ENCODE results near the gene MAGEB17. TPM values are rescaled to one million over a fixed set of nuclear protein-coding genes. Genes with fewer than 3 reads are reported as not detected.
"Not testable (repeated sequence)": the region's sequence is repeated elsewhere in the genome, so short reads cannot be mapped to it uniquely, and the experiment has no call there.

Gene MAGEB17
- total RNA-seq, 4 donors from 2014 or later = not detected

- Histone ChIP-seq H3K9me3 (no peaks in the 10 kb centered on the region), H3K36me3 (no peaks in the 10 kb centered on the region), H3K27me3 (no peaks in the 10 kb centered on the region), H3K4me3 (no peak overlapping the region), H3K27ac (no peak overlapping the region), H3K4me1 (no peaks in the 10 kb centered on the region)
- TF ChIP-seq POLR2A (IDR thresholded peaks at IDR 0.05) = no peak
- TF ChIP-seq, protein P1, sequence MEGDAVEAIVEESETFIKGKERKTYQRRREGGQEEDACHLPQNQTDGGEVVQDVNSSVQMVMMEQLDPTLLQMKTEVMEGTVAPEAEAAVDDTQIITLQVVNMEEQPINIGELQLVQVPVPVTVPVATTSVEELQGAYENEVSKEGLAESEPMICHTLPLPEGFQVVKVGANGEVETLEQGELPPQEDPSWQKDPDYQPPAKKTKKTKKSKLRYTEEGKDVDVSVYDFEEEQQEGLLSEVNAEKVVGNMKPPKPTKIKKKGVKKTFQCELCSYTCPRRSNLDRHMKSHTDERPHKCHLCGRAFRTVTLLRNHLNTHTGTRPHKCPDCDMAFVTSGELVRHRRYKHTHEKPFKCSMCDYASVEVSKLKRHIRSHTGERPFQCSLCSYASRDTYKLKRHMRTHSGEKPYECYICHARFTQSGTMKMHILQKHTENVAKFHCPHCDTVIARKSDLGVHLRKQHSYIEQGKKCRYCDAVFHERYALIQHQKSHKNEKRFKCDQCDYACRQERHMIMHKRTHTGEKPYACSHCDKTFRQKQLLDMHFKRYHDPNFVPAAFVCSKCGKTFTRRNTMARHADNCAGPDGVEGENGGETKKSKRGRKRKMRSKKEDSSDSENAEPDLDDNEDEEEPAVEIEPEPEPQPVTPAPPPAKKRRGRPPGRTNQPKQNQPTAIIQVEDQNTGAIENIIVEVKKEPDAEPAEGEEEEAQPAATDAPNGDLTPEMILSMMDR (IDR thresholded peaks at IDR 0.05) = no peak
- no peak for DNase-seq
- WGBS, 2 donors = 74 to 86% methylated on average over 5 of the region's 5 CpGs
- intact Hi-C loops (cut with DNase I) = no loop called here
Observed at GRCh38 chrX:16156692-16157331, 10.5 kb upstream of the MAGEB17 start.

GRCh38 chrX:16160729-16161128 is 6.6 kb upstream of the MAGEB17 start:
- no peaks in the 10 kb centered on the region for H3K4me1 ChIP-seq
- intact Hi-C loops (cut with DNase I) = no loop called here
- no peaks in the 10 kb centered on the region for H3K9me3 ChIP-seq
- no peak overlapping the region for H3K27ac ChIP-seq
- no peak overlapping the region for H3K4me3 ChIP-seq
- DNase-seq = no peak
- H3K27me3 ChIP-seq = no peaks in the 10 kb centered on the region
- no peak for TF ChIP-seq POLR2A (IDR thresholded peaks at IDR 0.05)
- TF ChIP-seq, protein P1 (IDR thresholded peaks at IDR 0.05) = no peak
- no peaks in the 10 kb centered on the region for H3K36me3 ChIP-seq
- 30 to 58% methylated on average over 3 of the region's 3 CpGs for WGBS, 2 donors

DNA sequence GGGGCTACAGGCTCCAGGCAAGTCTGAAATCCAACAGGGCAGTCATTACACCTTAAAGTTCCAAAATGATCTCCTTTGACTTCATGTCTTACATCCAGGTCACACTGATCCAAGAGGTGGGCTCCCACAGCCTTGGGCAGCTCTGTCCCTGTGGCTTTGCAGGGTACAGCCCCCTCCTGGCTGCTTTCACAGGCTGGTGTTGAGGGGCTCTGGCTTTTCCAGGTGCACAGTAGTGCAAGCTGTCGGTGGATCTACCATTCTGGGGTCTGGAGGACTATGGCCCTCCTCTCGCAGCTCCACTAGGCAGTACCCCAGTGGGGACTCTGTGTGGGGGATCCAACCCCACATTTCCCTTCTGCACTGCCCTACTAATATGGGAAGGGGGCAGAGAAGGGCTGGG is 6.1 kb upstream of the MAGEB17 start:
- H3K27ac ChIP-seq; DNase-seq; H3K27me3 ChIP-seq; H3K4me3 ChIP-seq; H3K9me3 ChIP-seq; H3K4me1 ChIP-seq; H3K36me3 ChIP-seq; intact Hi-C loops (cut with DNase I): not testable (repeated sequence)
- no CpG with 5 or more reads among the region's 2 CpGs for WGBS, 2 donors

GRCh38 chrX:16162391-16162790 is 4.9 kb upstream of the MAGEB17 start:
- intact Hi-C loops (cut with DNase I) = no loop called here
- Histone ChIP-seq H3K9me3 (no peaks in the 10 kb centered on the region), H3K27me3 (no peaks in the 10 kb centered on the region), H3K4me1 (no peaks in the 10 kb centered on the region), H3K27ac (no peak overlapping the region), H3K36me3 (no peaks in the 10 kb centered on the region), H3K4me3 (no peak overlapping the region)
- TF ChIP-seq POLR2A (IDR thresholded peaks at IDR 0.05) = no peak
- TF ChIP-seq, protein P1 (IDR thresholded peaks at IDR 0.05) = no peak
- DNase-seq = no peak
- WGBS, 2 donors = 35 to 65% methylated on average over 2 to 3 of the region's 5 CpGs

DNA sequence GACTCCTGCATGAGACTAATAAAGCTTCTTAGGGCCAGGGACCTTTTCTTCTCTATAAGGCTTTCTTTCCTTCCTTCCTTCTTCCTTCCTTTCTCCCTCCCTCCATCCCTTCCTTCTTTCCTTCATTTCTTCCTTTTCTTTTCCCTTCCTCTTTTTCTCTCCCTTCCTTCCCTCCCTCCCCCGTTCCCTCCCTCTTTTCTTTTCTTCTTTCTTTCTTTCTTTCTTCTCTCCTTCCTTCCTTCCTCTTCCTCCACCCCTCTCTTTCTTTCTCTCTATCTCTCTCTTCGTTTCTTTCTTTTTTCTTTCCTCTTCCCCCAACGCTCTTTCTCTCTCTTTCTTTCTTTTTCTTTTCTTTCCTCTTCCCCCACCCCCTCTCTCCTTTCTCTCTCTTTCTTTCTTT is 2.5 kb upstream of the MAGEB17 start:
- Histone ChIP-seq H3K9me3 (no peaks in the 10 kb centered on the region), H3K36me3 (no peaks in the 10 kb centered on the region), H3K27ac (no peak overlapping the region), H3K4me1 (no peaks in the 10 kb centered on the region), H3K4me3 (no peak overlapping the region), H3K27me3 (no peaks in the 10 kb centered on the region)
- no peak for DNase-seq
- TF ChIP-seq, protein P1 (IDR thresholded peaks at IDR 0.05) = no peak
- TF ChIP-seq POLR2A (IDR thresholded peaks at IDR 0.05) = no peak
- 63 to 84% methylated on average over 3 of the region's 3 CpGs for WGBS, 2 donors
- intact Hi-C loops (cut with DNase I) = no loop called here

DNA sequence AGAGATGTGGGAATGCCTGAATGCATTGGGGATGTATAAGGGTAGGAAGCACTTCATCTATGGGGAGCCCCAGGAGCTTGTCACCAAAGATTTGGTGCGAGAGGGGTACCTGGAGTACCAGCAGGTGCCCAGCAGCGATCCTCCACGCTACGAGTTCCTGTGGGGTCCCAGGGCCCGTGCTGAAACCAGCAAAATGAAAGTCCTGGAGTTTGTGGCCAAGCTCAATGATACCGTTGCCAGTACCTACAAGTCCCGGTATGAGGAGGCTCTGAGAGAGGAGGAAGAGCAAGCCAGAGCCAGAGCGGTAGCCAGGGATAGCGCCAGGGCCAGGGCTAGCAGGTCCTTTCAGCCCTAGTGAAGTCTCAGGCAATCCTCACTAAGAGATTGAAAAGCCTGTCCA is 3.8 kb downstream of the MAGEB17 start:
- Histone ChIP-seq H3K27me3 (no peaks in the 10 kb centered on the region), H3K4me1 (no peaks in the 10 kb centered on the region), H3K27ac (no peak overlapping the region), H3K4me3 (no peak overlapping the region), H3K36me3 (no peaks in the 10 kb centered on the region), H3K9me3 (no peaks in the 10 kb centered on the region)
- intact Hi-C loops (cut with DNase I) = no loop called here
- no peak for DNase-seq
- WGBS, 2 donors = 84% methylated on average over 9 of the region's 9 CpGs; no CpG with 5 or more reads in 1 of the 2 donors
- no peak for TF ChIP-seq POLR2A (IDR thresholded peaks at IDR 0.05)
- TF ChIP-seq, protein P1 (IDR thresholded peaks at IDR 0.05) = no peak

Data from esophagus squamous epithelium (tissue), 5 donors.